Stimulated activated CD8-positive, alpha-beta memory T cell treated with anti-CD3 and anti-CD28 coated beads, Interleukin-4, amount 100 ng/mL, for 24 hours (primary cell): ENCODE measurements around the gene SPARCL1.
"Not testable (repeated sequence)": the region's sequence is repeated elsewhere in the genome, so short reads cannot be mapped to it uniquely, and the experiment has no call there.

Source experiments
- DNase-seq: peaks from one replicate; pipeline ENCODE4 v3.0.0-alpha.2; 2020; ENCODE audit warnings: low read depth

SPARCL1 gene

GRCh38 chr4:87499403-87500091 is 29.6 kb downstream of the SPARCL1 start:
- no peak for DNase-seq

DNA sequence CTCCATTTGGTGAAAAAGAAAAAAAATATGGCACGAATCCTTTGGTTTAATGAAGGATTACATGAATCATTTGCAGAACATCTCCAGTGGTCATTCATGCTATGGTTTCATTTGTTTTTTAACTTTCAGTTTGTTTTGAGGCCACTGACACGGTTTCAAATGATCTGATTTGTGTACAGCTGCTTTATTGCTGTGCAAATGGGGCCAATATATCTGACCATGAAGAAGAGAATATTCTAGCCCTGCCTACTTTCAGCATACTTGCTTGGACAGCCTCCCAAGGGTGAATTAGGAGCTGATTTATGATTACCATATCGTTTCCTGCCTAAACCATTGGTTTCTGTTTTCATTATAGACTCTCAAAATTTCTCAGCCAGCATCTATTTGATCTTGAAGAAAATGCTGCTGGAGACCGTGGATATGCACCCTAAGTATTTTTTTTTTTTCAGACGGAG is 30.7 kb downstream of the SPARCL1 start:
- DNase-seq = no peak

DNA sequence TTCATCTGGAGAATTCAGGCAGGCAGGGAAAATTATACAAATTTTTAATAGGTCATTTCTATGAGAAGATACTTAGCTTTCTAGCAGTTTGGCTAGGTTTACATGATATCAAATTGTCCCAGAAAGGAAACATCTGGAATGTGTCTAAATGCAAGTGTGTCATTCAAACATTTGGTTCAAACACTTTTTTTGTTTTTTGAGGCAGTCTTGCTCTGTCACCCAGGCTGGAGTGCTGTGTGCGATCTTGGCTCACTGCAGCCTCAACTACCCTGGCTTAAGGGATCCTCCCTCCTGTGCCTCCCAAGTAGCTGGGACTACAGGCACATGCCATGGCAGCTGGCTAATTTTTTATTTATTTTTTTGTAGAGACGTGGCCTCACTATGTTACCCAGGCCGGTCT is 31.6 kb downstream of the SPARCL1 start:
- no peak for DNase-seq

DNA sequence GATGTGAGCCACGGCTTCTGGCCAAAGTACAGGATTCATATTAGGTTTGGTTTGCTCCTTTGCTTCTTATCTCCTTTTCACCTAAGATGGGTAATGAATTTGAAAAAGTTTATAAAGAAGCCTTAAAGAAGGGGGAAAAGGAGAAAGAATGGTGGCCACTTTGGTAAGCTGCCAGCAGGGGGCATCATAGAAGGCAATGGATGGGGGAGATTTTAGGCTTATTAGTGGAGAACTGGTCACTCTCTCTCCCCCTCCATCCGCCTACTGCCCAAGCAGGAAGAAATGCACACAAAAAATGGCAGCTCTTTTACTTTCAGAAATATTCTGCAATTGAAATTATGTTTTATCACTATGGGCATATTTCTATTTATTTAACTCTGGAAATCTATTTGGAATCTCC is 32.0 kb downstream of the SPARCL1 start:
- DNase-seq = no peak

- DNase-seq = no peak
Measured at GRCh38 chr4:87493115-87493514, 36.1 kb downstream of the SPARCL1 start.

GRCh38 chr4:87491851-87492250 is 37.3 kb downstream of the SPARCL1 start:
- not testable (repeated sequence) for DNase-seq

- no peak for DNase-seq
Measured at GRCh38 chr4:87491436-87491835, 37.7 kb downstream of the SPARCL1 start.

DNA sequence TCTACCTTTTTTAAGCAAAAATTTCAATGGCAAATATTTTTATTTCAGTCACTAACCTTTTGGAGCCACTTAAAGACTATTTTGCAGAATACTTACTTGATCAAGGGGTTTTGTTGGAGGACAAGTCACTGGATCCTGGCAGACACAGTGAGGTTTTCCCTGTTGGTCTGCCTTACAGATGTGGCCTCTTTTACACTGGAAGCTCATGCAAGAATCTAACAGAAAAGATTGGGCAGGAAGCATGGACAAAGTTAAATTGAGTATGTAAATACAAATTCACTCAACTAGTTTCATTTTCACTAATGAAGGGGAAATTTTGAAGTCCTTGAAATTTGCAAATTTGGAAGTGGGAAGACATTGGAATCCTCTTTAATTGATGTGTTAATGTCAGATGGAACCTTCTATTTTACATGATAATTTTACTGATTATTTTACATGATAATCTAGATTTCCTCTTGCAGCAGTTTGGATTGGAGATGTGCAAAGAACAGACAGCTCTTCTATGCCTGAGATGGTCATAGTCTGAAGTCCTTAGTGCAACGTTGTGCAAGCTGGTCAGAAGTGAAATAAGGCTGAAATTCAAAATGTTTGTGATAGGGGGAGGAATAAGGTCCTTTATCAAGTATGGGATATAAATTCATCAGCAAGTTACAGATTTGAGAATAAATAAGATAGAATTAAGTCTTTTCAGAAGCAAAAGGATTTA is 38.4 kb downstream of the SPARCL1 start:
- no peak for DNase-seq

GRCh38 chr4:87489678-87490077 is 39.5 kb downstream of the SPARCL1 start:
- no peak for DNase-seq

- not testable (repeated sequence) for DNase-seq
Measured at GRCh38 chr4:87488666-87489065, 40.5 kb downstream of the SPARCL1 start.

- not testable (repeated sequence) for DNase-seq
Measured at GRCh38 chr4:87483247-87483646, 45.9 kb downstream of the SPARCL1 start.

GRCh38 chr4:87481377-87481776 is 47.8 kb downstream of the SPARCL1 start:
- DNase-seq = no peak

- DNase-seq = no peak
Measured at GRCh38 chr4:87478732-87479250, 50.4 kb downstream of the SPARCL1 start.

GRCh38 chr4:87476934-87477333 is 52.2 kb downstream of the SPARCL1 start:
- no peak for DNase-seq

GRCh38 chr4:87469390-87469789 is 59.8 kb downstream of the SPARCL1 start:
- DNase-seq = no peak

GRCh38 chr4:87465739-87466366 is 63.3 kb downstream of the SPARCL1 start:
- DNase-seq = no peak

GRCh38 chr4:87462102-87462501 is 67.1 kb downstream of the SPARCL1 start:
- no peak for DNase-seq

DNA sequence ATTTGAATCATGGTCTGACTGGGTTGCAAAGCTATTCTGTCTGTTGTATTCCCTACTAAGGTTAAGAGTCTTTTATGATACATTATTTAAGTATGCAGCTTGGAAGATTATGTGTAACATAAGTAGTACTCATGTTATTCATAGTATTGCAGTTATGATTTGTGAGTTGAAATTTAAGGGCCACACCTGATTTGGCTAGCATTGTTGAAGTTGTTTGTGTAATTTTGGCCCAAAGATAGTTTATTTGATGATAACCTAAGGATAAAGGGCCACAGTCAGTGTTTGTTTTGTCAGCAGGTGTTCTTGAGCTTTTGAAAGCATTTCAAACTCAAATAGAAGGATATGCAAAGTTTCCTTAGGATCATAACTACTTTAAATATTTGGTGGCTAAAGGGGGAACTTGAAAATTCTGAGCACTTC is 67.9 kb downstream of the SPARCL1 start:
- no peak for DNase-seq

GRCh38 chr4:87458913-87459312 is 70.3 kb downstream of the SPARCL1 start:
- DNase-seq = no peak

- no peak for DNase-seq
Measured at GRCh38 chr4:87451537-87451936, 77.6 kb downstream of the SPARCL1 start.

DNA sequence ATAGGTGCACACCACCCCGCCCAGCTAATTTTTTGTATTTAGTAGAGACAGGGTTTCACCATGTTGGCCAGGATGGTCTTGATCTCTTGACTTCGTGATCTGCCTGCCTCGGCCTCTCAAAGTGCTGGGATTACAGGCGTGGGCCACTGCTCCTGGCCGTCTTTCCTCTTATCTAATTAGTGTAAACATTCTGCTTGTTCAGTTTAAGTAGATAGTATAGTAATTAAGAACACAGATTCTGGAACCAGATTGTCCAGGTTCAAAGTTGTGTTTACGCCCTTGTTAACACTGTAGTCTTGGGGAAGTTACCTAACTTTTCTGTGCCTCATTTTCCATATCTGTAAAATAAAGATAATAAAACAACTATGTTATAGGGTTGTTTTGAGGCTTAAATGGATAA is 82.8 kb downstream of the SPARCL1 start:
- not testable (repeated sequence) for DNase-seq

- DNase-seq = no peak
Measured at GRCh38 chr4:87445964-87446363, 83.2 kb downstream of the SPARCL1 start.

DNA sequence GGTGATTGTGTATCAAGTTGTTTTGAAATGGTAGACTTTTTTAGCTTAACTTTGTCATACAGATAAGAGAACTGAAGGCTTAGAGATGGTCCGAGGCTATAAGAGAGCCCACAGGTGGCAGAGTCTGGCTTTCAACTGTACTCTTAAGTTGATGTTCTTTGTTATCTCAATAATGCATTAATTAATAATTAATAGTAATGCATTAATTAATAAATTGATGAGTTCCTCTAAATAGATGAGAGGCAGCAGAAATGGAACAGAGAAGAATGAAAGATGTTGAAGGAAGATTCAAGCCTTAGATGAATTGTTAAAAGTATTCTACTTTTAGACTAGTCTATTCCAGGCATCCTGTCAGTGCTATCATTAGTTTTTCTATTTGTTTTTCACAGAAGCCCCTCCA is 84.4 kb downstream of the SPARCL1 start:
- DNase-seq = no peak
